Stomach (tissue), 4 donors: ENCODE measurements around the gene MRPL27.

Experiments used
- CTCF ChIP-seq, 7 experiments: fragments of 450-650 bp in 4 of 7; fragments of 200-600 bp in 3 of 7; sonication (generic) in 3 of 7; IDR thresholded peaks; one replicate each; pipeline ENCODE4 v1.5.1; 2016 to 2019; ENCODE audit warnings: antibody characterized with exemption in 7 of 7, control low read depth in 2 of 7, mild to moderate bottlenecking in 1 of 7
- POLR2A ChIP-seq, 4 donors: fragments of 450-650 bp; IDR thresholded peaks; one replicate each; pipeline ENCODE4 v1.6.1; 2016; ENCODE audit warnings: antibody characterized with exemption in 4 of 4, control low read depth in 2 of 4, mild to moderate bottlenecking in 1 of 4, moderate library complexity in 1 of 4

GRCh38 chr17:50365649-50366393, 7.2 kb downstream of the MRPL27 start:
- TF ChIP-seq POLR2A (IDR thresholded peaks at IDR 0.05) (no peak), CTCF (IDR thresholded peaks at IDR 0.05) (no peak)
